ENCODE results near the gene ITIH1.

The ITIH1 gene

GRCh38 chr3:52817221-52817620 lies 39.8 kb downstream of the ITIH1 start:
- no peak for DNase-seq

GRCh38 chr3:52817860-52818259 lies 40.5 kb downstream of the ITIH1 start:
- DNase-seq: no peak

- no peak for DNase-seq
These were observed 42.5 kb downstream of the ITIH1 start for GRCh38 chr3:52819936-52820335.

GRCh38 chr3:52820736-52821135 lies 43.3 kb downstream of the ITIH1 start:
- DNase-seq: no peak

- no peak for DNase-seq
These were observed 45.0 kb downstream of the ITIH1 start for GRCh38 chr3:52822363-52822762.

- no peak for DNase-seq
These were observed 46.6 kb downstream of the ITIH1 start for GRCh38 chr3:52824037-52824436.

- DNase-seq: no peak
These were observed 50.0 kb downstream of the ITIH1 start for GRCh38 chr3:52827441-52827840.

- no peak for DNase-seq
These were observed 50.5 kb downstream of the ITIH1 start for GRCh38 chr3:52827866-52828376.

GRCh38 chr3:52829482-52829881 lies 52.1 kb downstream of the ITIH1 start:
- DNase-seq: no peak

GRCh38 chr3:52829906-52830463 lies 52.6 kb downstream of the ITIH1 start:
- no peak for DNase-seq

- no peak for DNase-seq
These were observed 53.3 kb downstream of the ITIH1 start, which contains the start of gene ITIH4 for GRCh38 chr3:52830535-52831258. TSS of gene ITIH4 (minus strand) at chr3:52830672. CDS start at chr3:52830642, 30 bp downstream.

- DNase-seq: no peak
These were observed 54.3 kb downstream of the ITIH1 start for GRCh38 chr3:52831500-52832301.

GRCh38 chr3:52833202-52833601 lies 55.8 kb downstream of the ITIH1 start:
- no peak for DNase-seq

- no peak for DNase-seq
These were observed 57.6 kb downstream of the ITIH1 start, which contains the start of gene MUSTN1 for GRCh38 chr3:52834871-52835501. TSS of gene MUSTN1 (minus strand) at chr3:52835019. CDS start at chr3:52834948, 71 bp downstream.

GRCh38 chr3:52835766-52836470 lies 58.5 kb downstream of the ITIH1 start:
- DNase-seq: no peak

GRCh38 chr3:52836471-52836845 lies 59.1 kb downstream of the ITIH1 start:
- DNase-seq: no peak

- no peak for DNase-seq
These were observed 59.6 kb downstream of the ITIH1 start for GRCh38 chr3:52836986-52837385.

- DNase-seq: no peak
These were observed 61.3 kb downstream of the ITIH1 start for GRCh38 chr3:52838561-52839267.

- no peak for DNase-seq
These were observed 61.8 kb downstream of the ITIH1 start for GRCh38 chr3:52839268-52839575.

GRCh38 chr3:52839892-52840545 lies 62.6 kb downstream of the ITIH1 start:
- DNase-seq: no peak

GRCh38 chr3:52841211-52841980 lies 64.0 kb downstream of the ITIH1 start:
- DNase-seq: no peak

Data from NCI-H748 treated with DMSO at 0.1 percent for 48 hours (cell line).